ENCODE data around the gene TBL2.
"Not testable (repeated sequence)": the region's sequence is repeated elsewhere in the genome, so short reads cannot be mapped to it uniquely, and the experiment has no call there.

TBL2 gene, protein sequence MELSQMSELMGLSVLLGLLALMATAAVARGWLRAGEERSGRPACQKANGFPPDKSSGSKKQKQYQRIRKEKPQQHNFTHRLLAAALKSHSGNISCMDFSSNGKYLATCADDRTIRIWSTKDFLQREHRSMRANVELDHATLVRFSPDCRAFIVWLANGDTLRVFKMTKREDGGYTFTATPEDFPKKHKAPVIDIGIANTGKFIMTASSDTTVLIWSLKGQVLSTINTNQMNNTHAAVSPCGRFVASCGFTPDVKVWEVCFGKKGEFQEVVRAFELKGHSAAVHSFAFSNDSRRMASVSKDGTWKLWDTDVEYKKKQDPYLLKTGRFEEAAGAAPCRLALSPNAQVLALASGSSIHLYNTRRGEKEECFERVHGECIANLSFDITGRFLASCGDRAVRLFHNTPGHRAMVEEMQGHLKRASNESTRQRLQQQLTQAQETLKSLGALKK

DNA sequence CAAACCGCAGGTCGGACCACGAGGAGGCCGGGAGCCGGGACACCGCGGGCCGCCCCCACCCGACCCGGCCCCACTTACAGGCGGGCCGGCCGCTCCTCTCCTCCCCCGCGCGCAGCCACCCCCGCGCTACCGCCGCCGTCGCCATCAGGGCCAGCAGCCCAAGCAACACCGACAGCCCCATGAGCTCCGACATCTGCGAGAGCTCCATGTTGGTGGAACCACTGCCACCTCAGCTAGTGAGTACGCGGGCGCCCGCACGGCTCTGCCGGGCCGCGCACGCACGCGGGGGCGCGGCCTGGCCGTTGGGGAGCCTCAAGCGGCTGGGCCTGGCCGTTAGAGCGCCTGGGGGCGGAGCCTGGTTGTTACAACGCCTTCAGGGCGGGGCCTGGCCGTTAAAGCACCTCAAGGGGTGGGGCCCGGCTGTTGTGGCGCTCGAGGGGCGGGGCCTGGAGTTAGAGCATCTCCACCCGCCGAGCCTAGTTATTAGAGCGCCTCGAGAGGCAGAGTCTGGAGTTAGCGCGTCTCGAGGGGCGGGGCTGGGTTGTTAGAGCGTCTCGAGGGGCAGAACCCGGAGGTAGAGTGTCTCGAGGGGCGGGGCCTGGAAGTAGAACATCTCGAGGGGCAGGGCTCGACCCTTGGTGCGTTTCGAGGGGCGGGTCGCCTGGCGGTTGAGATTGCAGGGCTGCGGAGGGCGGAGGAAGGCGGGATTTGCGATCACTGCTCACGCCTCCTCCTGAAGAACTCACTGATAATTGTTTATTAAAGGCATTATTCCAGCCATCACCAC lies at the start of gene TBL2:
Gene TBL2 (minus strand): TSS at position 238 of the 787 bp plus-strand sequence. CDS start 30 bp downstream, at position 208.
- DNase-seq (ENCODE audit: low spot score): peak; percentile 97

DNA sequence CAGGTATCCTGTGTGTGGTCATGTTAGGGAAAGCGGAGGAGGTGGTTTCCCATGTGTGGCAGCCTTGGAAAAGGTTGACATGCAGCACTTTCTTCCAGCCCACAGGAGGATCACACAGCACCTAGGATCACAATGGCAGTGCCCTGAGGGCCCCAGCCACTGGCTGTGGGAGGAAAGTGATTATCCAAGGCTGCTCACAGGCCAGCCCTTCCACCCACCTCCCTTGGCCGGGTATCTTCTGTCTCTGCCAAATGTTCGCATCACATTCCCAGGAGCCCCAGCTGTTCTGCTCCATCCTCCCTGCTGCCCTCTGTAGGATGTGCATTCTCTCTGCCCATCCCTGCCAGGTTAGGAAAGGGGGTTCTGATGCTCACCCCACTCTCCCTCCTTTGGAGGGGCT lies 48.4 kb upstream of the TBL2 start:
- DNase-seq (ENCODE audit: low spot score): no peak

DNA sequence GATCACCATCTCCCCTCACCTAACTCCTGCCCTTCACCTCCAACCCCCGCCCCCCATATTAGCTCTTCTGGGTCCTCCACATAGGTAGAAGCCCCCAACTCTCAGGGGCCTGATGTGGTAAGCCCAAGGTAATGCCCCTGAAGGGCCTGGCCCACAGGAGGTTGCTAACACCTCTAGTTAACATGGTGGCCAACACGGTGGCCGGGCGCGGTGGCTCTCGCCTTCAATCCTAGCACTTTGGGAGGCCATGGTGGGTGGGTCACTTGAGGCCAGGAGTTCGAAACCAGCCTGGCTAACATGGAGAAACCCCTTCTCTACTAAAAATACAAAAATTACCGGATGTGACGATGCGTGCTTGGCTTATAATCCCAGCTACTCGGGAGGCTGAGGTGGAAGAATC lies 46.9 kb upstream of the TBL2 start:
- DNase-seq (ENCODE audit: low spot score): no peak

DNA sequence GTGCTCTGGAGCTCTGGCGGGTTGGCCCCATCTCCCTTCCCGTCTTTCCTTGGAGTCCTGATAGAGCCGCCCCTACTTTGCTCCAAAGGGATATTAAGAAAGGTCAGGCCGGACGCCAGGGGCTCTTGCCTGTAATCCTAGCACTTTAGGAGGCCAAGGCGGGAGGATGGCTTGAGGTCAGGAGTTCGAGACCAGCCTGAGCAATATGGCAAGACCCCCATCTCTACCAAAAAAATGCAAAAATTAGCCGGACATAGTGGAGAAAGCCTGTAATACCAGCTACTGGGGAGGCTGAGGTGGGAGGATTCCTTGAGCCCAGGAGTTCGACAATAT lies 46.3 kb upstream of the TBL2 start:
- DNase-seq (ENCODE audit: low spot score): no peak

DNA sequence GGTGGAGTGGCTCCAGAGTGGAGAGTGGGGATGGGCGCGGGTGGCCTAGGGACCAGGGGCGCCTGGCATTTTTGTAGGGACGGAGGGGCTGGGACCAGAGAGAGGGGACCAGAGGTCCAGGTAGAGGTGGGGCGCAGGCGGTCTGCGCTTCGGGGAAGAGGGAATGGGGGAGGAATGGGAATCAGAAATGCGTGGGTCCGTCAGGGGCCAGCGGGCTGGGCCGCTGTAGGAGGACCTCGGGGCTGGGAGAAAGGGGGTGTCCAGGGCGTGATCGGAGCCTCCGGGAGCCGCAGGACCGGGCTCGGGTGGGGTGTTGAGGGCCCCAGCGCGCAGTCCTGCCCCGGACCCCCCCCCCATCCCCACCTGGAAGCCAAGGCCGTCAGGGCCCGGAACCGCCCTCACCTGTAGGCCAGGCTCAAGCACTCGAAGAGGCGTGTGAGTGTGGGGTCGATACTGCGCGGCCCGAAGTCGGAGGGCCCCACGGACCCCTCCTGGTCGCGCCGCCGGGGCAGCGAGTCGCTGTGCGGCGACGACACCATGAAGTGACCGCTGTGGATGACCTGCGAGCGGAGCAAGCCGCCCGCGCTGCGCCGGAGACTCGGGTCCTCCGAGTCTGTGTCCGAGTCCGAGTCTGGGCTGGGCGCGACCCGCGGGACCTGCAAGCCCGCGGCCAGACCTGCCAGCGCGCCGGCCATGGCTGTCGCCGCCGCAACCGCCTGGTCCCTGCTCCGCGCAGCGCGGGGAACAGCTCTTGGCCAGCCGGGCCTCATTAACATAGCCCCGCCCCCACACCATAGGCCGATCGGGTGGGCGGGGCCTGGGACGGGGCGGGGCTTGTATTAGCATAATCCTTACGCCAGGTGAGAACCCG lies 45.7 kb upstream of the TBL2 start, which contains the start of gene MLXIPL:
Gene MLXIPL (minus strand): TSS at position 725 of the 871 bp plus-strand sequence. CDS start 30 bp downstream, at position 695.
- peak; percentile 86 for DNase-seq (ENCODE audit: low spot score)

DNA sequence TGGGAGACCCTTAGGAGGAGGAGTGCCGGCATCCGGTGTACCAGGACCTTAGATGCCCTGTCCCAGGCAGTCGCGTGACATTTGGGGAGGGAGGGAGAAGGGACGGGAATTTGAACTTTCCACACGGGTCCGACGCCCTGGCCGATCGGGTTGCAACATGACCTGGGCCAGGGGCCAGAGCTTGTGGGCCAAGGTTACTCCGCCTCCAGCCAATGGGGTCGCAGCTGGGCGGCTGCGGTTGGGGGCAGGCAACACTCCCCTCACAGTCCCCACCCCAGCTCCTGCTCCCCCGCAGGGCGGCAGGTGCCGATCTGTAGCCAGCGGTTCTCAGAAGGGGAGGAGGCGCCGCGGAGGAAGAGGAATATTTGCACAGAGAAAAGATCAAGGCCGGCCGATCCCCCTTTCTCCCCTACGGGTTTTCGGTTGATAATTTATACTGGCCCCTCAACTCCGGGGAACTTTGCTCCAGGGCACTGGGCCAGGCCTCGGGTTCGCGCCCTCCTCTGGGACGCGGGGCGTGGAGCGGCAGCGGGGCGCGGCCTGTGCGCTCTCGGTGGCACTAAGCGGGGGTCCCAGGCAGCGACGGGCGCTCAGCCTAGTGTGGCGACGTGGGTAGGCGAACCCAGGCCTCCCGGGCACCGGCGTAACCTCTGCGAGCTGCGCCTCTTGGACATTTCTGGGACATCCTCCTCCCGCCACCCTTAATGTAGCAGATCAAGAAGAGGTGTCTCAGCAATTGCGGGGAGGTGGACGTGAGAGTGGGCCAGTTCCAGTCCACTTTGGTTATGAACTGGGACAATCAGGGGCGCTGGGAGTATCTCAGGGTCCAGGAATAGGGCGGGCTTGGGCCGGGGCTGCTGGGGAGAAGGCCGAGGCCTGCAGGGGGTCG lies 44.8 kb upstream of the TBL2 start:
- DNase-seq (ENCODE audit: low spot score): no peak

DNA sequence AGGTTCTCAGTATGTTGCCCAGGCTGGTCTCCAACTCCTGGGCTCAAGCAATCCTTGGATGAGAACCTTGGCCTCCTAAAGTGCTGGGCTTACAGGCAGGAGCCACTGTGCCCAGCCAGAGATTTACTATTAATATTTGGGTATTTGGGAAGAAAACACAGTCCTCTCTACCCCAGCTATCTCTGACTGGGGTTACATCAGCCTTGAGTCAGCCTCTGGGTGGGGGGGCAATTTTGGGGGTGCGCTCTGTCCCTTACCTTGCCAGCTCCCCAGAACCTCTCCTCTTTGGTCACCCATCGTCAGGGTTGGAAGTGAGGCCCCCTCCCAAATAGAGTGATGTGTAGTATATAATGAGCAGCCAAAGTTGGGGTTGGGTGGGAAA lies 44.1 kb upstream of the TBL2 start:
- DNase-seq (ENCODE audit: low spot score): no peak

DNA sequence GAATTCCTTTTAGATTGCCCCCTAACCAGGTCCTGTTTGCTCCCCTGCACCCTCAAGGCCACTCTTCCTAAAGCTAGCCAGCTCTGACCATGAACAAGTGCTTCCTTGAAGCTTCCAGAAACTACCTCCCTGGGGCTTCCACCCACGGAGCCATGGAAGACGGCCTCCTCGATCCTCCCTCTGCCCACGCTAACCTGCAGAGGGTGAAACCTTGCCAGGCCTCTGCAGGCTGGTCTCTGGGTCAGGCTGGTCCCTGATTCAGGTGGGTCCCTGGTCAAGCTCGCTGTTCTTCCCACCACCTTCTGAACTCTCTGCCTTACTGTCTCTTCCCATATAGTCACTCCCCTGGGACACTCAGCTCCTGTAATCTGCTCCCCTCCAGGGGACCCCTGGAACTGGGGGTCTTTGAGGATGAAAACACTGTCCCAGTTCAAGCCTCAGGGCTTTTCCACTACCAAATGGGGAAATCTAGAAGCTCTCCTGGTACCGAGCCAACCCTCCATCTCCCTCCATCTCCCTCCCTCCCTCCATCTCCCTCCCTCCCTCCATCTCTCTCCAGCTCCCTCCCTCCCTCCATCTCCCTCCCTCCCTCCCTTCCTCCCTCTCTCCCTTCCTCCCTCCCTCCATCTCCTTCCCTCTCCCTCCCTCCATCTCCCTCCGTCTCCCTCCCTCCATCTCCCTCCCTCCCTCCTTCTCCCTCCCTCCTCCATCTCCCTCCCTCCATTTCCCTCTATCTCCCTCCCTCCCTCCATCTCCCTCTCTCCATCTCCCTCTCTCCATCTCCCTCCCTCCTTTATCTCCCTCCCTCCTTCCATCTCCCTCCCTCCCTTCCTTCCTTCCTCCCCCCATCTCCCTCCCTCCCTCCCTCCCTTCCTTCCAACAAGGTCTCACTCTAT lies 43.0 kb upstream of the TBL2 start:
- no peak for DNase-seq (ENCODE audit: low spot score)

DNA sequence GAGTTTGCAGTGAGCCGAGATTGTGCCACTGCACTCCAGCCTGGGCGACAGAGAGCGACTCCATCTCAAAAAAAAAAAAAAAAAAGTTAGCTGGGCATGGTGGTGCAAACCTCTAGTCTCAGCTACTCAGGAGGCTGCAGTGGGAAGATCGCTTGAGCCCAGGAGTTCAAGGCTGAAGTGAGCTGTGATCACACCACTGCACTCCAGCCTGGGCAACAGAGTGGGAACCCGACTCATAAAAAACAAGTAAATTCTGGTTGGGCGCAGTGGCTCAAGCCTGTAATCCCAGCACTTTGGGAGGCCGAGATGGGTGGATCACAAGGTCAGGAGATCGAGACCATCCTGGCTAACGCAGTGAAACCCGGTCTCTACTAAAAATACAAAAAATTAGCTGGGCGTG lies 41.0 kb upstream of the TBL2 start:
- DNase-seq (ENCODE audit: low spot score): not testable (repeated sequence)

DNA sequence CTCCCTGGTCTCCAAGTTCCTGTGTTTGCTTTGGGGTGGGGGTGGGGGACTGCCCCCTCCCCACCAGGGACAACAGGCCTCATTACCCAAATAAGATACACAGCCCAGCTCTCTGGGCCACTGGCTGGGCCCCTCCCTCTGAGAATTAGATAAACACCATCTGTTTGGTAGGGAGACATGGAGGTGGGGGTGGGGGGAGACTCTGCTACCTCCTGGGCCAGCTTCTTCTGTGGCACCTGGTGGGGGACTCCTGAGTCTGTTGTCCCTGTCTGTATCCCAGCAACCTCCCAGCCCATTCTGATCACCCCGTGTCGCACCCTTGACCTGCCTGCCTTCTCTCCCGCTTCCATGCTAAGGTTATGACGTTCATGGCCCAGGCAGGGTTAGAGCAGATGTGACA lies 40.2 kb upstream of the TBL2 start:
- DNase-seq (ENCODE audit: low spot score): no peak

DNA sequence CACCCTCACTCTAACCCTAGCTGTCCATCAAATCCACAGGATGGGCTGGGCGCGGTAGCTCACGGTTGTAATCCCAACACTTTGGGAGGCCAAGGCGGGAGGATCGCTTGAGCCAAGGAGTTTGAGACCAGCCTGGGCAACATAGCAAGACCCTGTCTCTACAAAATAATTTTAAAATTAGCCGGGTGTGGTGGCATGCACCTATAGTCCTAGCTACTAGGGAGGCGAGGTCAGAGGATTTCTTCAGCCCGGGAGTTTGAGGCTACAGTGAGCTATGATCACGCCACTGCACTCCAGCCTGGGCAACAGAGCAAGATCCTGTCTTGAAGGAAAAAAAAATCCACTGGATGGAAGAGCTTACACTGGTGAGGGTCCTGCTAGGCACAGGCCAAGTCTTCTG lies 39.1 kb upstream of the TBL2 start:
- not testable (repeated sequence) for DNase-seq (ENCODE audit: low spot score)

DNA sequence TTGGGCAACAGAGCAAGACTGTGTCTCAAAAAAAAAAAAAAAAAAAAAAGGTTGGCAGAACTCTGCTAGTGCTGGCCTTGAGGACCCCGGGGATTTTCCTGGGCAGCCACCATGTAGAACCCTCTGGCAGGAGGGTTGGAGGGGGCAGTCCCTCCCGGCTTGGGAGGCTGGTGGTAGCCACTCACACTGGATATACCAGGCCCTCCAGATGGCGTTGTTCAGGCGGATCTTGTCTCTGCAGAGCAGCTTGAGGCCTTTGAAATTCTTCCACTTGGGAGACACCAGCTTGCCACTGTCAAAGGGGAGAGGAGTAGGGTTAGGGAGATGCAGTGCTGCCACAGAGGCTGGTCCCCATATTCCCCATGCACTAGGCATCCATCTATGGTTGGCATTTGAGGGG lies 37.5 kb upstream of the TBL2 start:
- DNase-seq (ENCODE audit: low spot score): no peak

DNA sequence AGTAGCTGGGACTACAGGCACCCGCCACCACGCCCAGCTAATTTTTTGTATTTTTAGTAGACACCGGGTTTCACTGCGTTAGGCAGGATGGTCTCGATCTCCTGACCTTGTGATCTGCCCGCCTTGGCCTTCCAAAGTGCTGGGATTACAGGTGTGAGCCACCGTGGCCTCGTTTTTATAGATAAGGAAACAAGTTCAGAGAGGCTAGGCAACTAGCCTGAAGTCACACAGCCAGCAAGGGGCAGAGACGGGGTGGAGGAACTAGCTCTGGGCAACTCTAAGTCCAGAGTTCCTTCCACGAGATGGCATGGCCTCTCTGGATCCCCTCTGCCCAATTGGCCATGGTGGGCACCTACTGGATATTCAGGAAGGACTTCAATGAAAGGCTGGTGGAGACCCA lies 36.6 kb upstream of the TBL2 start:
- DNase-seq (ENCODE audit: low spot score): not testable (repeated sequence)

DNA sequence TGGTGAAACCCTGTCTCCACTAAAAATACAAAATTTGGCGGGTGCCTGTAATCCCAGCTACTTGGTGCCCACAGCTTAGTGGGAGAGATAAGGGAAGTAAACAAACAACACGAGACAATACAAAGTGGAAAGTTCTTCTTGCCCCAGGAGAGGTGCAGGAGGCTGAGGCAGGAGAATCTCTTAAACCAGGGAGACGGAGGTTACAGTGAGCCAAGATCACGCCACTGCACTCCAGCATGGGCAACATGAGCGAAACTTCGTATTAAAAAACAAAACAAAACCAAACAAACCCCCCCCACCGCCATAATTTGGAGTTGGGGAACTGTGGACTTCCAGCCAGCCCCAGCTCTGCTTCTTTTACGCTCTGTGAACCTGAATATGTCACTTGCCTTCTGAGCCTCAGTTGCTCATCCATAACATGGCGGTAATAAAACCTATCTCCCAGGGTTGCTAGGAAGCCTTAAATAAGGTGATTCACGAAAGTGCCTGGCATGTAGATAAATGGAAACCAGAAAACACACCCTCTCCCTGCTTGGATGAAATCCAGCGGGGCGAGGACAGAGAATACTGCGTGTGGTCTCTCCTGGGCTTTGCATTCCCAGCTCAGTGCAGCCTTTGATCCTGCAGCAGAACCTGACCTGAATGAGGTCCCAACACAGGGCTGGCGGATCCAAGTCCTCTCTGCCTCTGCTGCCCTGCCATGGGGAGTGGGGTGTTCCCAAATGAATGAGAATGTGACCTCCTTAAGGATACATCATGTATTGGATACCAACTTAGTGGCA lies 35.8 kb upstream of the TBL2 start:
- DNase-seq (ENCODE audit: low spot score): no peak

DNA sequence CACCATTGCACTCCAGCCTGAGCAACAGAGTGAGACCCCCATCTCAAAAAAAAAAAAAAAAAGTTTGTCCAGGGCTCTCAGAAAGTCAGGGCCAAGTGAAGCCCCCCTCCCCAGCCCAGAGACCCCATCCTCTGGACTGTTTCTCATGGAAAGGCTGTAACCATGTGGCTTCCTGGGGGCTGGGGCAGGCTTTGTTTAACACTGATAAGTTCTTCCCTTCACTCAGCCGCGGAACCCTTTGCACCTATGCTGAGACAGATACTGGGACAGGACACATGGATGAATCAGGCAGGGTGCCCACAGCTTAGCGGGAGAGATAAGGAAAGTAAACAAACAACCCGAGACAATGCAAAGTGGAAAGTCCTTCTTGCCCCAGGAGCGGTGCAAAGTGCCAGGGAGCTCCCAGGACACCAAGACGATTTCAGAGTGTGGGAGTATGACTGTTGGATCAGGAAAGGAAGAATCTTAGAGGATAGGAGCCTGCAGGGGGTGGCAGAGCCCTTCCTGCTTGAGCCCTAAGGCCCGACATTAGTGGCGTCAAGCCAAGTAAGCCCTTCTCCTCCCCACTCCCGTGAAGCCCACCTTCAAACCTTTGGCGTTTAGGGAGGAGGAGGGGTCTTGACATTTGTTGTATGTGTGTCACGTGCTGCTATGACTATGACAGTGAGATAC lies 34.4 kb upstream of the TBL2 start:
- no peak for DNase-seq (ENCODE audit: low spot score)

DNA sequence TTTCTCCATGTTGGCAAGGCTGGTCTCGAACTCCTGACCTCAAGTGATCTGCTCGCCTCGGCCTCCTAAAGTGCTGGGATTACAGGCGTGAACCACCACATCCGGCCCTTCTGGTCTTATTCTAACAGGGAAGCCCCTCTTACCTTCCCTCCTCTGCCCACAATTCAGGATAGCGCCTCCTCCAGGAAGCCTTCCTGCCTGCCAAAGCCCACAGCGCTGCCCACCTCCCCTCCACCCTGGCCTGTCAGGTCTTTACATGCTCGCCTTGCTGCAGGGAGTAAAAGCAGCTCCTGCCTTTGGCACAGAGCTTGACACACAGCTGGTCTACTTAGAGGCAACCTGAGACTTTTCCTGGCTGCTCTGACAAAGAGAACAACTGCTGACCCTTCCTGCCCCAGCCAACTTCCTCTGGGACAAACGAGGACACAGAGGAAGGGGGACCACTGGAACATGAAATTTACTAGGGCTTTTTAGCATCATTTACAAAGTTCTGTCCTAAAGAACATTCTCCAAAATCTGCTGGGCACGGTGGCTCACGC lies 32.7 kb upstream of the TBL2 start:
- no peak for DNase-seq (ENCODE audit: low spot score)

DNA sequence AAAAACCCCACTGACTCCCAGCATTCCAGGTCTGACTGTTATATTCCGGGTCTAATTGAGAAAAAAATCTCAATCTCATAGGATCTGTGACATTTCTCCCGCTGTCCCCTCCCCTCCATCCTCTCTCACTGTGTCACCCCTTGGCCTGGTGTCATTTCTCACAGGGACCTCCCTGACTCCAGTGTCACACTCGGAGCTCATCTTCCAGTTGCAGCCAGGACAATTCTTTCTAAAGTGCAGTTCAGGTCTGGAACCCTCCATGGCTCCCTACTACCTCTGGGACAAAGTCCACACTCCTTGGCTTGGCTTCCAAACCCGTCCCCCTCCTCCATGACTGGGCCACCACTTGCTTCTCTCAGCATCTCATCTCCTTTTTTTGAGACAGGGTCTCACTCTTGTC lies 31.7 kb upstream of the TBL2 start:
- DNase-seq (ENCODE audit: low spot score): no peak

DNA sequence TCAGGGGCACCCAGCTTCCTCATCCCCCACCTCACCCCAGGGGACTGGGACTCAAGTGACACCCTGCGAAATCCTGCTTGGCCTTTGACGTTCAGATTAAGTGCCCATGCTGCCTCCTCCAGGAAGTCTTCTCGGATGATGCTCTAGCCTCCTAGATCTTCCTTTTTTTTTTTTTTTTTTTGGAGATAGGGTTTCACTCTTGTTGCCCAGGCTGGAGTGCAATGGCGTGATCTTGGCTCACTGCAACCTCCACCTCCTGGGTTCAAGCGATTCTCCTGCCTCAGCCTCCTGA lies 29.3 kb upstream of the TBL2 start:
- not testable (repeated sequence) for DNase-seq (ENCODE audit: low spot score)
